Measurements from ENCODE around the gene EBF4. TPM values are rescaled to one million over a fixed set of nuclear protein-coding genes. Genes with fewer than 3 reads are reported as not detected.

The EBF4 gene
- total RNA-seq, 1 experiment from 2014 or later: 2.7 TPM

DNA sequence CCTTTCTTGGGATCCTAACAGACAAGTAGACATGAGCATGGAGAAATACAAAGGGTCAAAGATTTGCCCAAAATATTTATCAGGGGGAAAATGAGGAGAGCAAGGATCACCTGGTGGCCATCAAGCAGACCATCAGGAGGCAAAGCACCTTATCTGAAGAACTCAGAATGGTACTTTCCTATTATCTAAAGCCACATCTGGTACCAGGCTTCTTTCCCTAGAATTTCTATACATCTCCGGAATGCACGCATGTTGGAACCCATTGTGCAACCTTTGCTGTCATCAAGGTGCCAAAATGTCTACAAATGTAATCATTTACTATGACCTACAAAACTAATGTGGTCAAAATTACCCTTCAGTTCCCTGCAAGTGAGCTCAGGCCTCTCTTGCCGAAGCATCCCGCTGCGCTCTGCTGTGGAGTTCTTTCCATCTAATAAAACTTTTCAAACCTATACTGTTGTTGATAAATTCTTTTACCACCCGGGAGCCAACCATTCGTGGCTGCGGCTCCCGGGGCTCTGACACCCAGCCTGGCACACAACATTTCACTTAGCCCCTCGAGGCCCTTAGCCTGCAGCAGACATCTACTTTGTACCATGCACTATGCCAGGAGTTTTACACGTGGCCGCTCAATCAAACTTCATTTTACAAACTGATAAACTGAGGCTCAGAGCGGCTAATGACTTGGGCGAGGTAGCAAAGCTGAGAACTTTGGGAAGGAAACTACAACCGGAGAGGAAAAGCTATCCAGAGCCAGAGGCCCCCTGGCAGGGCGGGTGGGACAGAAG lies 111.7 kb downstream of the EBF4 start (continued):
- TF ChIP-seq ATF1 (CRISPR knock-in tag; IDR thresholded peaks at IDR 0.05) (no peak), TEAD1 (CRISPR knock-in tag; IDR thresholded peaks at IDR 0.05) (no peak)
- TF ChIP-seq, protein P1, sequence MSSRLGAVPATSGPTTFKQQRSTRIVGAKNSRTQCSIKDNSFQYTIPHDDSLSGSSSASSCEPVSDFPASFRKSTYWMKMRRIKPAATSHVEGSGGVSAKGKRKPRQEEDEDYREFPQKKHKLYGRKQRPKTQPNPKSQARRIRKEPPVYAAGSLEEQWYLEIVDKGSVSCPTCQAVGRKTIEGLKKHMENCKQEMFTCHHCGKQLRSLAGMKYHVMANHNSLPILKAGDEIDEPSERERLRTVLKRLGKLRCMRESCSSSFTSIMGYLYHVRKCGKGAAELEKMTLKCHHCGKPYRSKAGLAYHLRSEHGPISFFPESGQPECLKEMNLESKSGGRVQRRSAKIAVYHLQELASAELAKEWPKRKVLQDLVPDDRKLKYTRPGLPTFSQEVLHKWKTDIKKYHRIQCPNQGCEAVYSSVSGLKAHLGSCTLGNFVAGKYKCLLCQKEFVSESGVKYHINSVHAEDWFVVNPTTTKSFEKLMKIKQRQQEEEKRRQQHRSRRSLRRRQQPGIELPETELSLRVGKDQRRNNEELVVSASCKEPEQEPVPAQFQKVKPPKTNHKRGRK (CRISPR knock-in tag; IDR thresholded peaks at IDR 0.05; ENCODE audit: borderline replicate concordance): no peak

DNA sequence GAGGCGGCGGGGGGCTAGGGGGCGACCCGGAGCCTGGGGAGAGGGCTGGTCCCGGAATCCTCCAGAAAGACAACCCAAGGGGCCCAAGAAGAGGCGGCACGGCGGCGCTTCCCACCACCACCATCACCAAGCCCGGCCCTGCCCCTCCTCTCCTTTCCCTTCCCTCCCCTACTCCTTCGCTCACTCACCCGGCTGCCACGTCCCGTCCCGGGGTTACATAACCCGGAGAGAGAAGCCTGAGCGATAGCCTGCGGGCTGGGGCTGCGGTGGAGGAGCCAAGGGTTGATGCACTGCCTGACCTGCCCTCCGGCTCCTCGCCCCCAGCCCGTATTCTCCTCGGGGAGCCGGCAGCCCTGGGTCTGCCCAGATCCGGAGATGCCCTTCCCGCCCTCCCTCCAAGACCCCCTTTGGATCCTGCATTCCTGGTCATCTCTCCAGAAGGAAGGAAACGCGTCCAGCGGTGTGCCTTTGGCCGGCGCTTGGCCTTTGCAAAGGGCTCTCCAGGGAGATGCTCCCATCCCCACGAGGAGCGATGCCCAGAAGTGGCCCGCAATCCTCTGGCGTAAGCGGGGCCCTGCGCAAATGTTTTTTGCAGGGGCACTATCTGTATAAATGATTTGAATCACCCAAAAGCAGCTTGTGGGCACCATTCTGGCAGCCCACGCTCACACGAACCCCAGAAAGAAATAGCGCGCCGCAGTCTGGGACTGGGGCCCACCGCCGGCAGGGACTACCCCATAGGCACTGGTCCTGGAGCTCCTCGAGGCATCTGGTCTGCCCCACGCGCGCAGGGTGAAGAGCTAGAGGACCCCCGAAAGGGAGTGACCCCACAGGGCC lies 112.5 kb downstream of the EBF4 start:
- CTCF ChIA-PET: interaction anchor here (1.0 to 1.8 kb wide), 4 partner anchors 11 to 196 kb away, joined by 3 to 7 read pairs (median 4); partner anchors contain the start of gene TMEM239
- Mint-ChIP-seq H3K27ac (no peak overlapping the region), H3K27me3 (ENCODE audit: low read depth) (peaks cover 93% of the 10 kb centered on the region)

DNA sequence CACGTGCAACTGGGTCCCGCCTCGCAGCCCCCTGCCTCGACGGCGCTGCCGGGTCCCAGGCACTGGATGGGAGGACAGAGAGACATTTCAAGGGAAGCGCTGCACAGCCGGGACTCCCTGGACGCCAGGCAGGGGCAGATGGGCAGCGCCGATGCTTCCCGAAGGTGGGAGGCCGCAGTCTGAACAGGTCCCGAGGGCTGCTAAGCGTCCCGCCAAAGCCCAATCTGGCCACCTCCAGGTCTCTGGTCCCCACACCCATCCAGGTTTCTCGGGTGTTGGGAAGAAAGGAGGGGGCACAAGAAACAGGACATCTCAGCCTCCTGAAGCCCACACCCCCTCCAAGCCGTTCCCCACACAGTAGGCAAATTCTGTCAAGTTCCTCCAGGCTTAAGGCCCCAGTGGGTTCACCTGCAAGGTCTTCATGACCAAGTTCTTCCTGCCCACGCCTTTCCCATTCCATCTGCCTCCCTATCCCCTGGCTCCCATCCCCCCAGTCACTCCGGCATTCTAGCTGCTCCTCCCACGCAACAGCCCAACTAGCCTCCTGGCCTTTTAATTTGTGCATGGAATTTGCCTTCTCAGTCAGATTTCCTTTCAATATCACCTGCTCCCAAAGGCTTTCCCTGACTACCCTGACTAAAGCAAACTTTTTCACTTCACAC lies 113.2 kb downstream of the EBF4 start:
- POLR2A ChIA-PET: no interaction called here
- CTCF ChIA-PET: interaction anchor here (1.0 to 1.1 kb wide), 3 partner anchors 11 to 195 kb away, joined by 3 to 5 read pairs (median 3); partner anchors contain the start of gene TMEM239
- H3K27ac Mint-ChIP-seq: no peak overlapping the region
- DNase-seq (ENCODE audit: low spot score) (no peak), ATAC-seq (peak; percentile 15)
- H3K27me3 Mint-ChIP-seq (ENCODE audit: low read depth): peaks cover 94% of the 10 kb centered on the region
- H3K9me3 Mint-ChIP-seq: peaks cover 4% of the 10 kb centered on the region; the same call in 1 of the 2 replicates
- H3K36me3 Mint-ChIP-seq: no peaks in the 10 kb centered on the region
- H3K4me3 Mint-ChIP-seq: peak overlapping the region; percentile 55
- peaks cover 20% of the 10 kb centered on the region for H3K4me1 Mint-ChIP-seq
- TF ChIP-seq, protein P2, sequence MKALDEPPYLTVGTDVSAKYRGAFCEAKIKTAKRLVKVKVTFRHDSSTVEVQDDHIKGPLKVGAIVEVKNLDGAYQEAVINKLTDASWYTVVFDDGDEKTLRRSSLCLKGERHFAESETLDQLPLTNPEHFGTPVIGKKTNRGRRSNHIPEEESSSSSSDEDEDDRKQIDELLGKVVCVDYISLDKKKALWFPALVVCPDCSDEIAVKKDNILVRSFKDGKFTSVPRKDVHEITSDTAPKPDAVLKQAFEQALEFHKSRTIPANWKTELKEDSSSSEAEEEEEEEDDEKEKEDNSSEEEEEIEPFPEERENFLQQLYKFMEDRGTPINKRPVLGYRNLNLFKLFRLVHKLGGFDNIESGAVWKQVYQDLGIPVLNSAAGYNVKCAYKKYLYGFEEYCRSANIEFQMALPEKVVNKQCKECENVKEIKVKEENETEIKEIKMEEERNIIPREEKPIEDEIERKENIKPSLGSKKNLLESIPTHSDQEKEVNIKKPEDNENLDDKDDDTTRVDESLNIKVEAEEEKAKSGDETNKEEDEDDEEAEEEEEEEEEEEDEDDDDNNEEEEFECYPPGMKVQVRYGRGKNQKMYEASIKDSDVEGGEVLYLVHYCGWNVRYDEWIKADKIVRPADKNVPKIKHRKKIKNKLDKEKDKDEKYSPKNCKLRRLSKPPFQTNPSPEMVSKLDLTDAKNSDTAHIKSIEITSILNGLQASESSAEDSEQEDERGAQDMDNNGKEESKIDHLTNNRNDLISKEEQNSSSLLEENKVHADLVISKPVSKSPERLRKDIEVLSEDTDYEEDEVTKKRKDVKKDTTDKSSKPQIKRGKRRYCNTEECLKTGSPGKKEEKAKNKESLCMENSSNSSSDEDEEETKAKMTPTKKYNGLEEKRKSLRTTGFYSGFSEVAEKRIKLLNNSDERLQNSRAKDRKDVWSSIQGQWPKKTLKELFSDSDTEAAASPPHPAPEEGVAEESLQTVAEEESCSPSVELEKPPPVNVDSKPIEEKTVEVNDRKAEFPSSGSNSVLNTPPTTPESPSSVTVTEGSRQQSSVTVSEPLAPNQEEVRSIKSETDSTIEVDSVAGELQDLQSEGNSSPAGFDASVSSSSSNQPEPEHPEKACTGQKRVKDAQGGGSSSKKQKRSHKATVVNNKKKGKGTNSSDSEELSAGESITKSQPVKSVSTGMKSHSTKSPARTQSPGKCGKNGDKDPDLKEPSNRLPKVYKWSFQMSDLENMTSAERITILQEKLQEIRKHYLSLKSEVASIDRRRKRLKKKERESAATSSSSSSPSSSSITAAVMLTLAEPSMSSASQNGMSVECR (CRISPR knock-in tag; IDR thresholded peaks at IDR 0.05; ENCODE audit: borderline replicate concordance): no peak
- TF ChIP-seq, protein P3, sequence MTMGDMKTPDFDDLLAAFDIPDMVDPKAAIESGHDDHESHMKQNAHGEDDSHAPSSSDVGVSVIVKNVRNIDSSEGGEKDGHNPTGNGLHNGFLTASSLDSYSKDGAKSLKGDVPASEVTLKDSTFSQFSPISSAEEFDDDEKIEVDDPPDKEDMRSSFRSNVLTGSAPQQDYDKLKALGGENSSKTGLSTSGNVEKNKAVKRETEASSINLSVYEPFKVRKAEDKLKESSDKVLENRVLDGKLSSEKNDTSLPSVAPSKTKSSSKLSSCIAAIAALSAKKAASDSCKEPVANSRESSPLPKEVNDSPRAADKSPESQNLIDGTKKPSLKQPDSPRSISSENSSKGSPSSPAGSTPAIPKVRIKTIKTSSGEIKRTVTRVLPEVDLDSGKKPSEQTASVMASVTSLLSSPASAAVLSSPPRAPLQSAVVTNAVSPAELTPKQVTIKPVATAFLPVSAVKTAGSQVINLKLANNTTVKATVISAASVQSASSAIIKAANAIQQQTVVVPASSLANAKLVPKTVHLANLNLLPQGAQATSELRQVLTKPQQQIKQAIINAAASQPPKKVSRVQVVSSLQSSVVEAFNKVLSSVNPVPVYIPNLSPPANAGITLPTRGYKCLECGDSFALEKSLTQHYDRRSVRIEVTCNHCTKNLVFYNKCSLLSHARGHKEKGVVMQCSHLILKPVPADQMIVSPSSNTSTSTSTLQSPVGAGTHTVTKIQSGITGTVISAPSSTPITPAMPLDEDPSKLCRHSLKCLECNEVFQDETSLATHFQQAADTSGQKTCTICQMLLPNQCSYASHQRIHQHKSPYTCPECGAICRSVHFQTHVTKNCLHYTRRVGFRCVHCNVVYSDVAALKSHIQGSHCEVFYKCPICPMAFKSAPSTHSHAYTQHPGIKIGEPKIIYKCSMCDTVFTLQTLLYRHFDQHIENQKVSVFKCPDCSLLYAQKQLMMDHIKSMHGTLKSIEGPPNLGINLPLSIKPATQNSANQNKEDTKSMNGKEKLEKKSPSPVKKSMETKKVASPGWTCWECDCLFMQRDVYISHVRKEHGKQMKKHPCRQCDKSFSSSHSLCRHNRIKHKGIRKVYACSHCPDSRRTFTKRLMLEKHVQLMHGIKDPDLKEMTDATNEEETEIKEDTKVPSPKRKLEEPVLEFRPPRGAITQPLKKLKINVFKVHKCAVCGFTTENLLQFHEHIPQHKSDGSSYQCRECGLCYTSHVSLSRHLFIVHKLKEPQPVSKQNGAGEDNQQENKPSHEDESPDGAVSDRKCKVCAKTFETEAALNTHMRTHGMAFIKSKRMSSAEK (CRISPR knock-in tag; IDR thresholded peaks at IDR 0.05; ENCODE audit: borderline replicate concordance): no peak
- TF ChIP-seq GRHL2 (CRISPR knock-in tag; IDR thresholded peaks at IDR 0.05; ENCODE audit: insufficient replicate concordance, severe bottlenecking) (no peak), FOXP1 (CRISPR knock-in tag; IDR thresholded peaks at IDR 0.05; ENCODE audit: borderline replicate concordance) (0 out of 2 replicates have a peak, but pooled peaks have one; percentile 32), IRF2 (CRISPR knock-in tag; IDR thresholded peaks at IDR 0.05; ENCODE audit: borderline replicate concordance, low read depth) (no peak), RORB (CRISPR knock-in tag; IDR thresholded peaks at IDR 0.05) (no peak)
- TF ChIP-seq, protein P4, sequence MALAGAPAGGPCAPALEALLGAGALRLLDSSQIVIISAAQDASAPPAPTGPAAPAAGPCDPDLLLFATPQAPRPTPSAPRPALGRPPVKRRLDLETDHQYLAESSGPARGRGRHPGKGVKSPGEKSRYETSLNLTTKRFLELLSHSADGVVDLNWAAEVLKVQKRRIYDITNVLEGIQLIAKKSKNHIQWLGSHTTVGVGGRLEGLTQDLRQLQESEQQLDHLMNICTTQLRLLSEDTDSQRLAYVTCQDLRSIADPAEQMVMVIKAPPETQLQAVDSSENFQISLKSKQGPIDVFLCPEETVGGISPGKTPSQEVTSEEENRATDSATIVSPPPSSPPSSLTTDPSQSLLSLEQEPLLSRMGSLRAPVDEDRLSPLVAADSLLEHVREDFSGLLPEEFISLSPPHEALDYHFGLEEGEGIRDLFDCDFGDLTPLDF (CRISPR knock-in tag; IDR thresholded peaks at IDR 0.05): no peak

More for the DNA sequence above, 112.5 kb downstream of the EBF4 start:
- POLR2A ChIA-PET: no interaction called here
- DNase-seq (ENCODE audit: low spot score): peak; percentile 49
- Mint-ChIP-seq H3K4me3 (peak overlapping the region; percentile 55), H3K9me3 (0 out of 2 replicates have a peak, but pooled peaks cover 4% of the 10 kb centered on the region), H3K4me1 (peaks cover 22% of the 10 kb centered on the region), H3K36me3 (no peaks in the 10 kb centered on the region)
- peak; percentile 49 for ATAC-seq
- TF ChIP-seq, protein P5, sequence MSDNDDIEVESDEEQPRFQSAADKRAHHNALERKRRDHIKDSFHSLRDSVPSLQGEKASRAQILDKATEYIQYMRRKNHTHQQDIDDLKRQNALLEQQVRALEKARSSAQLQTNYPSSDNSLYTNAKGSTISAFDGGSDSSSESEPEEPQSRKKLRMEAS (CRISPR knock-in tag; IDR thresholded peaks at IDR 0.05): 0 out of 2 replicates have a peak, but pooled peaks have one; percentile 36
- no peak for TF ChIP-seq ZNF396 (CRISPR knock-in tag; IDR thresholded peaks at IDR 0.05; ENCODE audit: borderline replicate concordance)
